GM21717 (cell line): ENCODE data around the gene ANKRD1.
"Not testable (repeated sequence)": the region's sequence is repeated elsewhere in the genome, so short reads cannot be mapped to it uniquely, and the experiment has no call there.

Source experiments
- ATAC-seq: cut with Tn5 transposase; IDR thresholded peaks from one replicate; pipeline ENCODE4 v1.9.1; 2021; ENCODE audit warnings: mild to moderate bottlenecking, moderate library complexity; ENCODE audit not compliant: unreplicated experiment

ANKRD1 gene

GRCh38 chr10:90920986-90921666 lies at the start of gene ANKRD1:
ANKRD1 (minus strand) TSS chr10:90921087; CDS start chr10:90921027, 60 bp downstream.
- ATAC-seq: no peak

- no peak for ATAC-seq
Measured at GRCh38 chr10:90969947-90970673, 49.2 kb upstream of the ANKRD1 start.

- no peak for ATAC-seq
Measured at GRCh38 chr10:90969121-90969534, 48.2 kb upstream of the ANKRD1 start.

GRCh38 chr10:90968328-90969081 lies 47.6 kb upstream of the ANKRD1 start:
- no peak for ATAC-seq

- ATAC-seq: no peak
Measured at GRCh38 chr10:90967865-90968264, 47.0 kb upstream of the ANKRD1 start.

- ATAC-seq: no peak
Measured at GRCh38 chr10:90966146-90966545, 45.3 kb upstream of the ANKRD1 start.

GRCh38 chr10:90965720-90966119 lies 44.8 kb upstream of the ANKRD1 start:
- ATAC-seq: no peak

GRCh38 chr10:90964781-90965465 lies 44.0 kb upstream of the ANKRD1 start:
- no peak for ATAC-seq

- no peak for ATAC-seq
Measured at GRCh38 chr10:90963331-90963730, 42.4 kb upstream of the ANKRD1 start.

- ATAC-seq: peak; percentile 80
Measured at GRCh38 chr10:90960355-90960814, 39.5 kb upstream of the ANKRD1 start.

GRCh38 chr10:90959826-90960225 lies 38.9 kb upstream of the ANKRD1 start:
- peak; percentile 17 for ATAC-seq

GRCh38 chr10:90958781-90959180 lies 37.9 kb upstream of the ANKRD1 start:
- ATAC-seq: no peak

- no peak for ATAC-seq
Measured at GRCh38 chr10:90947030-90947960, 26.4 kb upstream of the ANKRD1 start.

- ATAC-seq: no peak
Measured at GRCh38 chr10:90945491-90946070, 24.7 kb upstream of the ANKRD1 start.

GRCh38 chr10:90944749-90945148 lies 23.9 kb upstream of the ANKRD1 start:
- no peak for ATAC-seq

- ATAC-seq: not testable (repeated sequence)
Measured at GRCh38 chr10:90942980-90943379, 22.1 kb upstream of the ANKRD1 start.

- ATAC-seq: no peak
Measured at GRCh38 chr10:90939648-90940047, 18.8 kb upstream of the ANKRD1 start.

- no peak for ATAC-seq
Measured at GRCh38 chr10:90939116-90939515, 18.2 kb upstream of the ANKRD1 start.

- no peak for ATAC-seq
Measured at GRCh38 chr10:90937645-90938258, 16.9 kb upstream of the ANKRD1 start.
